ENCODE data around the gene SPINK9. TPM values are rescaled to one million over a fixed set of nuclear protein-coding genes. Genes with fewer than 3 reads are reported as not detected.

The SPINK9 gene
- total RNA-seq, 1 donor from 2014 or later = not detected

- intact Hi-C loops (cut with DNase I) = no loop called here
- no peaks in the 10 kb centered on the region for H3K9me3 ChIP-seq
- peaks cover 7% of the 10 kb centered on the region for H3K4me1 ChIP-seq
- peak overlapping the region; percentile 34 for H3K27ac ChIP-seq
- no peak overlapping the region for H3K4me3 ChIP-seq
- DNase-seq (ENCODE audit: extremely low spot score in 2 of 2) = no peak
- H3K27me3 ChIP-seq = no peaks in the 10 kb centered on the region
- TF ChIP-seq POLR2A (IDR thresholded peaks at IDR 0.05) (no peak), POLR2AphosphoS5 (IDR thresholded peaks at IDR 0.05; ENCODE audit: insufficient read depth in 1 of 2, low read depth in 1 of 2) (no peak), CTCF (IDR thresholded peaks at IDR 0.05) (no peak)
- H3K36me3 ChIP-seq = no peaks in the 10 kb centered on the region
Observed at GRCh38 chr5:148343603-148344487, 8.5 kb downstream of the SPINK9 start.

- DNase-seq (ENCODE audit: extremely low spot score in 2 of 2) = no peak
- Histone ChIP-seq H3K4me3 (no peak overlapping the region), H3K4me1 (no peaks in the 10 kb centered on the region), H3K27ac (no peak overlapping the region), H3K27me3 (no peaks in the 10 kb centered on the region), H3K36me3 (no peaks in the 10 kb centered on the region), H3K9me3 (no peaks in the 10 kb centered on the region)
- TF ChIP-seq CTCF (IDR thresholded peaks at IDR 0.05) = no peak
- no peak for TF ChIP-seq POLR2A (IDR thresholded peaks at IDR 0.05)
- TF ChIP-seq POLR2AphosphoS5 (IDR thresholded peaks at IDR 0.05; ENCODE audit: insufficient read depth in 1 of 2, low read depth in 1 of 2) = peak in 1 of 2 donors; percentile 48
- intact Hi-C loops (cut with DNase I) = no loop called here
Observed at GRCh38 chr5:148347706-148348105, 12.3 kb downstream of the SPINK9 start.

GRCh38 chr5:148352696-148353095 lies 17.3 kb downstream of the SPINK9 start:
- no peaks in the 10 kb centered on the region for H3K27me3 ChIP-seq
- no peaks in the 10 kb centered on the region for H3K4me1 ChIP-seq
- intact Hi-C loops (cut with DNase I) = no loop called here
- DNase-seq (ENCODE audit: extremely low spot score in 2 of 2) = no peak
- no peaks in the 10 kb centered on the region for H3K36me3 ChIP-seq
- no peak overlapping the region for H3K27ac ChIP-seq
- no peaks in the 10 kb centered on the region for H3K9me3 ChIP-seq
- TF ChIP-seq CTCF (IDR thresholded peaks at IDR 0.05) (no peak), POLR2A (IDR thresholded peaks at IDR 0.05) (no peak), POLR2AphosphoS5 (IDR thresholded peaks at IDR 0.05; ENCODE audit: insufficient read depth in 1 of 2, low read depth in 1 of 2) (no peak)
- H3K4me3 ChIP-seq = no peak overlapping the region

GRCh38 chr5:148353634-148354033 lies 18.3 kb downstream of the SPINK9 start:
- H3K27ac ChIP-seq = no peak overlapping the region
- H3K27me3 ChIP-seq = no peaks in the 10 kb centered on the region
- TF ChIP-seq CTCF (IDR thresholded peaks at IDR 0.05) (no peak), POLR2AphosphoS5 (IDR thresholded peaks at IDR 0.05; ENCODE audit: insufficient read depth in 1 of 2, low read depth in 1 of 2) (no peak), POLR2A (IDR thresholded peaks at IDR 0.05) (no peak)
- intact Hi-C loops (cut with DNase I) = no loop called here
- DNase-seq (ENCODE audit: extremely low spot score in 2 of 2) = no peak
- H3K4me1 ChIP-seq = no peaks in the 10 kb centered on the region
- H3K4me3 ChIP-seq = no peak overlapping the region
- H3K36me3 ChIP-seq = no peaks in the 10 kb centered on the region
- H3K9me3 ChIP-seq = no peaks in the 10 kb centered on the region

GRCh38 chr5:148364343-148364742 lies 29.0 kb downstream of the SPINK9 start:
- Histone ChIP-seq H3K27ac (no peak overlapping the region), H3K4me1 (no peaks in the 10 kb centered on the region), H3K36me3 (no peaks in the 10 kb centered on the region), H3K27me3 (no peaks in the 10 kb centered on the region), H3K4me3 (no peak overlapping the region), H3K9me3 (no peaks in the 10 kb centered on the region)
- TF ChIP-seq POLR2A (IDR thresholded peaks at IDR 0.05) = no peak
- no peak for TF ChIP-seq CTCF (IDR thresholded peaks at IDR 0.05)
- no peak for TF ChIP-seq POLR2AphosphoS5 (IDR thresholded peaks at IDR 0.05; ENCODE audit: insufficient read depth in 1 of 2, low read depth in 1 of 2)
- DNase-seq (ENCODE audit: extremely low spot score in 2 of 2) = no peak
- intact Hi-C loops (cut with DNase I) = no loop called here

Measured in vagina (tissue), 2 donors.